ENCODE measurements around the gene LPP. TPM values are rescaled to one million over a fixed set of nuclear protein-coding genes. Genes with fewer than 3 reads are reported as not detected.

Gene LPP
- total RNA-seq, 3 donors from 2014 or later, result 15.5 to 19.2 (median 16.5) TPM

- Mint-ChIP-seq H3K4me1 (ENCODE audit: low read depth) (peaks cover 68% of the 10 kb centered on the region), H3K9me3 (peaks cover 4% of the 10 kb centered on the region), H3K4me3 (no peak overlapping the region), H3K27me3 (ENCODE audit: low read depth) (no peaks in the 10 kb centered on the region), H3K36me3 (ENCODE audit: insufficient read depth) (peaks cover 19% of the 10 kb centered on the region)
- ATAC-seq, result peak in 1 of 2 donors; percentile 24
- no peak for DNase-seq
Observed at GRCh38 chr3:188294113-188294512, 140.2 kb downstream of the LPP start.

- peaks cover 4% of the 10 kb centered on the region for H3K9me3 Mint-ChIP-seq
- peaks cover 75% of the 10 kb centered on the region for H3K4me1 Mint-ChIP-seq (ENCODE audit: low read depth)
- peak; percentile 36 to 41 for ATAC-seq
- no peak overlapping the region for H3K4me3 Mint-ChIP-seq
- H3K27me3 Mint-ChIP-seq (ENCODE audit: low read depth), result no peaks in the 10 kb centered on the region
- DNase-seq, result no peak
- H3K36me3 Mint-ChIP-seq (ENCODE audit: insufficient read depth), result peaks cover 19% of the 10 kb centered on the region
Observed at GRCh38 chr3:188294823-188295487, 141.0 kb downstream of the LPP start.

GRCh38 chr3:188295876-188296275, 141.9 kb downstream of the LPP start:
- Mint-ChIP-seq H3K4me1 (ENCODE audit: low read depth) (peaks cover 74% of the 10 kb centered on the region), H3K4me3 (no peak overlapping the region), H3K36me3 (ENCODE audit: insufficient read depth) (peaks cover 12% of the 10 kb centered on the region), H3K9me3 (peaks cover 4% of the 10 kb centered on the region), H3K27me3 (ENCODE audit: low read depth) (no peaks in the 10 kb centered on the region)
- DNase-seq, result no peak
- no peak for ATAC-seq

GRCh38 chr3:188296761-188297612, 143.0 kb downstream of the LPP start:
- DNase-seq (no peak), ATAC-seq (no peak)
- H3K9me3 Mint-ChIP-seq, result peaks cover 4% of the 10 kb centered on the region
- no peak overlapping the region for H3K4me3 Mint-ChIP-seq
- no peaks in the 10 kb centered on the region for H3K27me3 Mint-ChIP-seq (ENCODE audit: low read depth)
- peaks cover 74% of the 10 kb centered on the region for H3K4me1 Mint-ChIP-seq (ENCODE audit: low read depth)
- H3K36me3 Mint-ChIP-seq (ENCODE audit: insufficient read depth), result peaks cover 8% of the 10 kb centered on the region

- Mint-ChIP-seq H3K36me3 (ENCODE audit: insufficient read depth) (peaks cover 15% of the 10 kb centered on the region), H3K4me1 (ENCODE audit: low read depth) (peaks cover 64% of the 10 kb centered on the region), H3K27me3 (ENCODE audit: low read depth) (no peaks in the 10 kb centered on the region), H3K4me3 (no peak overlapping the region), H3K9me3 (peaks cover 4% of the 10 kb centered on the region)
- DNase-seq (no peak), ATAC-seq (peak in 1 of 2 donors; percentile 41)
Observed at GRCh38 chr3:188298585-188298984, 144.6 kb downstream of the LPP start.

GRCh38 chr3:188299068-188299467, 145.1 kb downstream of the LPP start:
- H3K27me3 Mint-ChIP-seq (ENCODE audit: low read depth), result no peaks in the 10 kb centered on the region
- peaks cover 4% of the 10 kb centered on the region for H3K9me3 Mint-ChIP-seq
- peaks cover 13% of the 10 kb centered on the region for H3K36me3 Mint-ChIP-seq (ENCODE audit: insufficient read depth)
- peak; percentile 33 for DNase-seq
- peak; percentile 68 to 69 for ATAC-seq
- peaks cover 61% of the 10 kb centered on the region for H3K4me1 Mint-ChIP-seq (ENCODE audit: low read depth)
- H3K4me3 Mint-ChIP-seq, result peak overlapping the region; percentile 25

- H3K27me3 Mint-ChIP-seq (ENCODE audit: low read depth), result no peaks in the 10 kb centered on the region
- peaks cover 13% of the 10 kb centered on the region for H3K36me3 Mint-ChIP-seq (ENCODE audit: insufficient read depth)
- peak overlapping the region; percentile 25 for H3K4me3 Mint-ChIP-seq
- peaks cover 4% of the 10 kb centered on the region for H3K9me3 Mint-ChIP-seq
- ATAC-seq, result no peak
- peaks cover 55% of the 10 kb centered on the region for H3K4me1 Mint-ChIP-seq (ENCODE audit: low read depth)
- no peak for DNase-seq
Observed at GRCh38 chr3:188299708-188300107, 145.8 kb downstream of the LPP start.

- Mint-ChIP-seq H3K9me3 (peaks cover 4% of the 10 kb centered on the region), H3K4me1 (ENCODE audit: low read depth) (peaks cover 42% of the 10 kb centered on the region), H3K4me3 (no peak overlapping the region), H3K27me3 (ENCODE audit: low read depth) (no peaks in the 10 kb centered on the region), H3K36me3 (ENCODE audit: insufficient read depth) (peaks cover 20% of the 10 kb centered on the region)
- DNase-seq (no peak), ATAC-seq (no peak)
Observed at GRCh38 chr3:188301147-188301546, 147.2 kb downstream of the LPP start.

GRCh38 chr3:188303286-188303799, 149.4 kb downstream of the LPP start:
- no peak for ATAC-seq
- Mint-ChIP-seq H3K4me3 (no peak overlapping the region), H3K27me3 (ENCODE audit: low read depth) (no peaks in the 10 kb centered on the region), H3K4me1 (ENCODE audit: low read depth) (peaks cover 24% of the 10 kb centered on the region), H3K9me3 (no peaks in the 10 kb centered on the region), H3K36me3 (ENCODE audit: insufficient read depth) (peaks cover 16% of the 10 kb centered on the region)
- no peak for DNase-seq

GRCh38 chr3:188303823-188304222, 149.9 kb downstream of the LPP start:
- Mint-ChIP-seq H3K9me3 (no peaks in the 10 kb centered on the region), H3K27me3 (ENCODE audit: low read depth) (no peaks in the 10 kb centered on the region), H3K4me1 (ENCODE audit: low read depth) (peaks cover 21% of the 10 kb centered on the region), H3K36me3 (ENCODE audit: insufficient read depth) (peaks cover 16% of the 10 kb centered on the region), H3K4me3 (no peak overlapping the region)
- DNase-seq, result no peak
- no peak for ATAC-seq

- DNase-seq (no peak), ATAC-seq (no peak)
- Mint-ChIP-seq H3K9me3 (no peaks in the 10 kb centered on the region), H3K4me3 (no peak overlapping the region), H3K36me3 (ENCODE audit: insufficient read depth) (peaks cover 16% of the 10 kb centered on the region), H3K4me1 (ENCODE audit: low read depth) (peaks cover 21% of the 10 kb centered on the region), H3K27me3 (ENCODE audit: low read depth) (no peaks in the 10 kb centered on the region)
Observed at GRCh38 chr3:188304501-188304900, 150.5 kb downstream of the LPP start.

- H3K4me1 Mint-ChIP-seq (ENCODE audit: low read depth), result peaks cover 25% of the 10 kb centered on the region
- no peaks in the 10 kb centered on the region for H3K27me3 Mint-ChIP-seq (ENCODE audit: low read depth)
- no peak overlapping the region for H3K4me3 Mint-ChIP-seq
- no peak for ATAC-seq
- peaks cover 18% of the 10 kb centered on the region for H3K36me3 Mint-ChIP-seq (ENCODE audit: insufficient read depth)
- H3K9me3 Mint-ChIP-seq, result no peaks in the 10 kb centered on the region
- no peak for DNase-seq
Observed at GRCh38 chr3:188305220-188305619, 151.3 kb downstream of the LPP start.

- Mint-ChIP-seq H3K9me3 (no peaks in the 10 kb centered on the region), H3K4me3 (no peak overlapping the region), H3K27me3 (ENCODE audit: low read depth) (no peaks in the 10 kb centered on the region), H3K4me1 (ENCODE audit: low read depth) (peaks cover 27% of the 10 kb centered on the region), H3K36me3 (ENCODE audit: insufficient read depth) (peaks cover 21% of the 10 kb centered on the region)
- ATAC-seq, result no peak
- DNase-seq, result no peak
Observed at GRCh38 chr3:188306435-188307005, 152.6 kb downstream of the LPP start.

GRCh38 chr3:188309437-188310269, 155.7 kb downstream of the LPP start:
- H3K36me3 Mint-ChIP-seq (ENCODE audit: insufficient read depth), result peaks cover 13% of the 10 kb centered on the region
- peaks cover 22% of the 10 kb centered on the region for H3K4me1 Mint-ChIP-seq (ENCODE audit: low read depth)
- H3K27me3 Mint-ChIP-seq (ENCODE audit: low read depth), result no peaks in the 10 kb centered on the region
- no peaks in the 10 kb centered on the region for H3K9me3 Mint-ChIP-seq
- DNase-seq (no peak), ATAC-seq (peak; percentile 77 to 83)
- H3K4me3 Mint-ChIP-seq, result no peak overlapping the region
